ENCODE results near the gene NFATC2. TPM values are rescaled to one million over a fixed set of nuclear protein-coding genes. Genes with fewer than 3 reads are reported as not detected.

NFATC2 gene
- total and polyA plus RNA-seq, 2 of the 8 experiments (the other 6 are each of a cell fraction or from before 2014, with no cell fraction given) = 0.27 to 0.91 TPM

- no peaks in the 10 kb centered on the region for H3K4me1 ChIP-seq (replicated peaks in 1 of 4; ENCODE audit: control insufficient read depth in 3 of 4, insufficient read depth in 4 of 4, low read length in 3 of 4)
- H3K23ac ChIP-seq (ENCODE audit: insufficient read length) = no peak overlapping the region
- CTCF ChIA-PET (ENCODE audit: partially characterized antibody) = interaction anchor here (0.8 to 1.7 kb wide), 3 partner anchors 9 to 34 kb away, joined by 3 to 7 read pairs (median 5); no protein-coding TSS in a partner anchor
- H3K4ac ChIP-seq (replicated peaks; ENCODE audit: insufficient read length, low read depth, low read length) = no peak overlapping the region
- H3K14ac ChIP-seq (ENCODE audit: insufficient read length) = no peak overlapping the region
- POLR2A ChIA-PET (ENCODE audit: partially characterized antibody) = interaction anchor here (1.1 kb wide), 1 partner anchor 18 kb away, joined by 3 read pairs; no protein-coding TSS in a partner anchor
- H3K36me3 ChIP-seq (ENCODE audit: control insufficient read depth in 2 of 4, insufficient read depth in 4 of 4, low read length in 3 of 4) = no peaks in the 10 kb centered on the region
- H3K9me3 ChIP-seq (ENCODE audit: insufficient read depth in 2 of 2, low read depth in 1 of 2, low read length in 1 of 2) = no peaks in the 10 kb centered on the region
- DNase-seq (ENCODE audit: low read depth in 1 of 2, low spot score in 2 of 2) (no peak), FAIRE-seq (no peak)
- no peak overlapping the region for H4K91ac ChIP-seq (replicated peaks; ENCODE audit: insufficient read length, low read length)
- no peak overlapping the region for H4K5ac ChIP-seq (ENCODE audit: insufficient read length, low read depth, low read length)
- 87% methylated on average over 4 of the region's 4 CpGs; no CpG with 5 or more reads in 1 of the 2 experiments for WGBS, 2 experiments (ENCODE audit: extremely low coverage in 1 of 2, insufficient coverage in 1 of 2, insufficient read length in 1 of 2, insufficient replicate concordance in 2 of 2, low coverage in 1 of 2, low lambda C conversion rate in 2 of 2, missing lambda C conversion rate in 1 of 2)
- H3K79me2 ChIP-seq (ENCODE audit: control insufficient read depth in 1 of 2, insufficient read depth in 2 of 2, low read length in 2 of 2) = no peaks in the 10 kb centered on the region
- H3K27me3 ChIP-seq (replicated peaks in 1 of 4; ENCODE audit: control insufficient read depth in 3 of 4, extremely low read depth in 1 of 4, insufficient read depth in 3 of 4, low read length in 3 of 4) = no peaks in the 10 kb centered on the region
- no peak overlapping the region for H2BK20ac ChIP-seq (ENCODE audit: low read length)
- H2BK120ac ChIP-seq (replicated peaks; ENCODE audit: low read depth, low read length) = no peak overlapping the region
- H4K8ac ChIP-seq (ENCODE audit: extremely low read depth, insufficient read depth, low read length) = no peak overlapping the region
- H3K27ac ChIP-seq (ENCODE audit: low read depth, low read length) = no peak overlapping the region
- H2BK12ac ChIP-seq (ENCODE audit: low read depth, low read length) = no peak overlapping the region
- no peak overlapping the region for H2AK5ac ChIP-seq (ENCODE audit: low read depth, low read length)
- H3K4me2 ChIP-seq (ENCODE audit: insufficient read depth in 1 of 2, low read depth in 2 of 2, low read length in 2 of 2) = no peak overlapping the region
- H3K23me2 ChIP-seq (ENCODE audit: low read depth, low read length) = no peaks in the 10 kb centered on the region
- no peaks in the 10 kb centered on the region for H3K79me1 ChIP-seq (ENCODE audit: low read depth, low read length)
- H4K20me1 ChIP-seq (replicated peaks in 1 of 2; ENCODE audit: control insufficient read depth in 1 of 2, insufficient read depth in 2 of 2, low read length in 2 of 2) = no peaks in the 10 kb centered on the region
- H2BK15ac ChIP-seq (ENCODE audit: low read length) = no peak overlapping the region
- H3K18ac ChIP-seq (ENCODE audit: extremely low read depth, low read length) = no peak overlapping the region
- TF ChIP-seq HDAC6 (IDR thresholded peaks at IDR 0.05; ENCODE audit: low read depth, low read length) = no peak
- no peak overlapping the region for H3K4me3 ChIP-seq (ENCODE audit: extremely low read depth in 1 of 4, insufficient read depth in 2 of 4, low read depth in 3 of 4, low read length in 4 of 4)
- H2BK5ac ChIP-seq (ENCODE audit: low read depth, low read length) = no peak overlapping the region
- no peak overlapping the region for H3K56ac ChIP-seq (replicated peaks; ENCODE audit: insufficient read length, low read depth, low read length)
- no peak overlapping the region; a peak in 1 of 7 replicates for H3K9ac ChIP-seq (replicated peaks in 1 of 4; ENCODE audit: extremely low read depth in 1 of 4, low read depth in 3 of 4, low read length in 3 of 4)
- no peak overlapping the region for H2AFZ ChIP-seq (ENCODE audit: low read length)
These were observed 43.5 kb upstream of the NFATC2 start for GRCh38 chr20:51586005-51586440.
